SK-N-MC (cell line): Measurements from ENCODE around the gene ZNF615.

Experiments used
- DNase-seq: peaks from one replicate; pipeline ENCODE4 v3.0.0-alpha.2; 2011; ENCODE audit warnings: low read depth, low spot score
- H3K27ac ChIP-seq: fragments of 200-600 bp; sonication (generic); 2 replicates; pipeline ENCODE4 v1.5.1; 2016; ENCODE audit warnings: mixed run types
- H3K36me3 ChIP-seq: fragments of 200-600 bp; sonication (generic); 2 replicates; pipeline ENCODE4 v1.6.1; 2017; ENCODE audit warnings: antibody characterized with exemption, low read length, mixed read lengths; ENCODE audit not compliant: insufficient read depth
- H3K4me3 ChIP-seq: fragments of 200-600 bp; sonication (generic); 2 replicates; pipeline ENCODE4 v1.5.1; 2016
- H3K9ac ChIP-seq: fragments of 200-600 bp; sonication (generic); 2 replicates; pipeline ENCODE4 v1.8.0; 2017; ENCODE audit warnings: mixed run types, mixed read lengths; ENCODE audit not compliant: insufficient read length
- H3K9me3 ChIP-seq: fragments of 200-600 bp; sonication (generic); 2 replicates; pipeline ENCODE4 v1.6.1; 2017; ENCODE audit warnings: low read depth, mild to moderate bottlenecking, antibody characterized with exemption, low read length, moderate library complexity, mixed read lengths
- EZH2 ChIP-seq: fragments of 200-600 bp; sonication (generic); IDR thresholded peaks from one replicate; pipeline ENCODE4 v1.6.1; 2017; ENCODE audit warnings: antibody characterized with exemption
- FOXP2 ChIP-seq: optimal IDR thresholded peaks from 2 replicates; pipeline ENCODE3; 2011; ENCODE audit warnings: mild to moderate bottlenecking, moderate library complexity; ENCODE audit not compliant: insufficient read depth; ENCODE audit errors: extremely low read length, control extremely low read depth
- POLR2AphosphoS5 ChIP-seq: IDR thresholded peaks from 2 replicates; pipeline ENCODE4 v1.6.1; 2012; ENCODE audit warnings: mild to moderate bottlenecking, low read depth, low read length, borderline replicate concordance

Gene ZNF615

GRCh38 chr19:51948975-51949374, 59.0 kb downstream of the ZNF615 start:
- TF ChIP-seq FOXP2 (no peak), POLR2AphosphoS5 (no peak), EZH2 (no peak)
- peaks cover 20% of the 10 kb centered on the region for H3K9me3 ChIP-seq
- H3K36me3 ChIP-seq, result peaks cover 20% of the 10 kb centered on the region
- no peak overlapping the region for H3K27ac ChIP-seq
- H3K9ac ChIP-seq, result no peak overlapping the region
- H3K4me3 ChIP-seq, result no peak overlapping the region
- no peak for DNase-seq

DNA sequence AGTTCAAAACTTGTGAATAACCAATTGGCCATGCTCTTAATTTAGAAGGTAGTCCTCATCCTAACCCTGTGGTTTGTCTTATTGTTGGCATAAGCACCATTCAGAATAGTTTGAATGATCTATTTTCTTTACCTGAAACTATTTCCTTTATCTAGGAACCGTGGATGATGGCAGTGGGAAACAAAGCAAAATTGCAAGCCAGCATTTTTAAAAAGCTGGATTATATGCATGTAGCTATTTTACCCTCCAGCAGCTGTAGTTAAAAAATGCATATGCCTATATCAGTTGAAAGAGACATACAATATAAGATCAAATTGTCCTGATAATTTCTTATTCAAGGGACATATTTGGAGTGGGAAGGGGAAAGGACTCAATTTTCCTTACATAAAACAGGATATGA, 61.4 kb downstream of the ZNF615 start:
- no peak for DNase-seq
- no peak overlapping the region for H3K27ac ChIP-seq
- no peak overlapping the region for H3K9ac ChIP-seq
- H3K4me3 ChIP-seq, result no peak overlapping the region
- peaks cover 34% of the 10 kb centered on the region for H3K9me3 ChIP-seq
- H3K36me3 ChIP-seq, result peaks cover 44% of the 10 kb centered on the region
- TF ChIP-seq EZH2 (no peak), FOXP2 (no peak), POLR2AphosphoS5 (no peak)

GRCh38 chr19:51944798-51945552, 63.0 kb downstream of the ZNF615 start:
- Histone ChIP-seq H3K9me3 (peaks cover 34% of the 10 kb centered on the region), H3K9ac (no peak overlapping the region), H3K27ac (no peak overlapping the region), H3K36me3 (peaks cover 58% of the 10 kb centered on the region), H3K4me3 (no peak overlapping the region)
- TF ChIP-seq FOXP2 (no peak), POLR2AphosphoS5 (no peak), EZH2 (no peak)
- DNase-seq, result no peak
